Activated CD4-positive, alpha-beta T cell treated with anti-CD3 and anti-CD28 coated beads for 48 hours (primary cell): ENCODE data around the gene UGT1A3.

Experiments
- DNase-seq: peaks from one replicate; pipeline ENCODE4 v3.0.0-alpha.2; 2020

UGT1A3 gene

GRCh38 chr2:233760043-233760442 lies 31.2 kb downstream of the UGT1A3 start, which contains the start of gene UGT1A1:
Gene UGT1A1 (plus strand): TSS chr2:233760270. CDS start chr2:233760288, 18 bp downstream.
- DNase-seq, result no peak

- DNase-seq, result no peak
Measured at GRCh38 chr2:233761040-233761769, 32.4 kb downstream of the UGT1A3 start.

GRCh38 chr2:233764264-233764663 lies 35.4 kb downstream of the UGT1A3 start:
- DNase-seq, result no peak

GRCh38 chr2:233764761-233765160 lies 35.9 kb downstream of the UGT1A3 start:
- DNase-seq, result no peak

GRCh38 chr2:233766416-233766815 lies 37.6 kb downstream of the UGT1A3 start:
- DNase-seq, result no peak

- no peak for DNase-seq
Measured at GRCh38 chr2:233768076-233768475, 39.2 kb downstream of the UGT1A3 start.

GRCh38 chr2:233769260-233769659 lies 40.4 kb downstream of the UGT1A3 start:
- no peak for DNase-seq

GRCh38 chr2:233772153-233772552 lies 43.3 kb downstream of the UGT1A3 start:
- no peak for DNase-seq

- no peak for DNase-seq
Measured at GRCh38 chr2:233772583-233772982, 43.7 kb downstream of the UGT1A3 start.

GRCh38 chr2:233773854-233774253 lies 45.0 kb downstream of the UGT1A3 start:
- DNase-seq, result no peak

- DNase-seq, result no peak
Measured at GRCh38 chr2:233775414-233775813, 46.6 kb downstream of the UGT1A3 start.

- no peak for DNase-seq
Measured at GRCh38 chr2:233778030-233778429, 49.2 kb downstream of the UGT1A3 start, which contains the start of gene MROH2A. Gene MROH2A (plus strand): TSS chr2:233778330. CDS start chr2:233779359, 1,029 bp downstream.

- no peak for DNase-seq
Measured at GRCh38 chr2:233779722-233780121, 50.9 kb downstream of the UGT1A3 start.

GRCh38 chr2:233780771-233781170 lies 51.9 kb downstream of the UGT1A3 start:
- no peak for DNase-seq

GRCh38 chr2:233789554-233789953 lies 60.7 kb downstream of the UGT1A3 start:
- DNase-seq, result no peak

- no peak for DNase-seq
Measured at GRCh38 chr2:233791151-233791882, 62.5 kb downstream of the UGT1A3 start.

- DNase-seq, result no peak
Measured at GRCh38 chr2:233791883-233792329, 63.1 kb downstream of the UGT1A3 start.

GRCh38 chr2:233792720-233793119 lies 63.9 kb downstream of the UGT1A3 start:
- no peak for DNase-seq

- DNase-seq, result no peak
Measured at GRCh38 chr2:233793465-233794127, 64.8 kb downstream of the UGT1A3 start.

GRCh38 chr2:233794128-233794658 lies 65.4 kb downstream of the UGT1A3 start:
- no peak for DNase-seq

- DNase-seq, result no peak
Measured at GRCh38 chr2:233795735-233796171, 66.9 kb downstream of the UGT1A3 start.

GRCh38 chr2:233796254-233796653 lies 67.4 kb downstream of the UGT1A3 start:
- no peak for DNase-seq
